Body of pancreas (tissue), 4 donors: ENCODE results near the gene RRAGC.

Experiments
- CTCF ChIP-seq, 7 experiments: fragments of 450-650 bp in 4 of 7; fragments of 200-600 bp in 3 of 7; sonication (generic) in 3 of 7; IDR thresholded peaks; one replicate each; pipeline ENCODE4 v1.5.1; 2016 to 2019; ENCODE audit warnings: antibody characterized with exemption in 7 of 7
- POLR2A ChIP-seq, 3 donors: fragments of 450-650 bp; IDR thresholded peaks; one replicate each; pipeline ENCODE4 v1.6.1; 2016; ENCODE audit warnings: antibody characterized with exemption in 3 of 3, mild to moderate bottlenecking in 2 of 3

GRCh38 chr1:38889589-38889988 is 30.0 kb upstream of the RRAGC start:
- TF ChIP-seq POLR2A (IDR thresholded peaks at IDR 0.05) (no peak), CTCF (IDR thresholded peaks at IDR 0.05) (no peak)
